Measurements from ENCODE around the gene IGF1. TPM values are rescaled to one million over a fixed set of nuclear protein-coding genes. Genes with fewer than 3 reads are reported as not detected.

Gene IGF1
- total and polyA plus RNA-seq, 4 experiments from 2014 or later = not detected

DNA sequence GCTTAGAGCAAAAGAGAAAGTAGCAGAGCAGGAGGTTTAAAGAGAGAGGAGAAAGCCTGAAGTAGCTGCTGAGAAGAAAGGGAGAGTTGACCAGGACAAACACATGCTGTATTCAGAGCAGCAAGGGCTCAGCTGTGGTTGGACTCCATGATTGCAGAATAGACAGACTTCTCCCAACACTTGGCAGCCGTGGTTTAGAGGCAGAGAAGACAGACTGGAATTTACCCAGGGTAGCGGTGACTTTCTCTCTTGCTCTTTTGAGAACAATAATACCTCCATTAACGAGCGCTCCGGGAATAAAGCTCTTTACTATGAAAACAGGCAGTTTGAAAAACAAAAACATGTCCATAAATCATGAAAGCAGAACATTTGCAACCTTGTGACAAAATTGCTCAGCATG is 21.4 kb upstream of the IGF1 start:
- Mint-ChIP-seq H3K4me1 (no peaks in the 10 kb centered on the region), H3K4me3 (no peak overlapping the region), H3K27me3 (peaks cover 0 to 6% of the 10 kb centered on the region in 2 donors), H3K27ac (no peak overlapping the region), H3K36me3 (no peaks in the 10 kb centered on the region), H3K9me3 (peaks cover 0 to 6% (median 0%) of the 10 kb centered on the region in 8 donors)
- H3K36me3 ChIP-seq (ENCODE audit: insufficient read depth, low read length) = no peaks in the 10 kb centered on the region
- no peak for DNase-seq
- H3K27me3 ChIP-seq (ENCODE audit: insufficient read depth, low read length) = no peaks in the 10 kb centered on the region
- ChIA-PET POLR2A (ENCODE audit: partially characterized antibody) (no interaction called here), CTCF (ENCODE audit: partially characterized antibody) (no interaction called here)
- H3K27ac ChIP-seq (ENCODE audit: low read depth, low read length) = no peak overlapping the region
- H3K9me3 ChIP-seq (ENCODE audit: control insufficient read depth in 1 of 2, low read length in 2 of 2) = no peaks in the 10 kb centered on the region
- H3K4me3 ChIP-seq (ENCODE audit: low read length in 2 of 2) = no peak overlapping the region
- H3K4me1 ChIP-seq (ENCODE audit: insufficient read depth, low read length) = no peaks in the 10 kb centered on the region
- intact Hi-C loops (cut with micrococcal nuclease) = no loop called here

DNA sequence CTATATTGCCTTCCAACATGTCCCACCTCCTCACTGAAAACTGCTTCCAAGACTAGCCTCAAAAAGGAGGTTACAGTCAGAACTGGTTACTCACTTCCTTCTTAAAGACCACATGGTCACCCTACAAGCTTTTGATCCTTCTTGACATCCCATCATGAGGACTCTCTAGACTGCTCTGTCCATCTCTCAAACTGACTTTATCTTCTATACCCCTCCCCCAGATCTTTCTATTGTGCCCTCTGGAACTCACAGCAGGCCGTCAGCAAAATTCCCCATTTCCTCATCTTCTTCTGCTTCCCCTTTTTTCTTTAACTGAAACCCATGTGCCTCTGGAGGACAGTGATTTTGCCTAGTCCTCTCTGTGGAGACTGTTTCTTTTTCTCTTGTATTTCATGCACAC is 18.1 kb upstream of the IGF1 start:
- Histone ChIP-seq H3K4me3 (ENCODE audit: low read length in 2 of 2) (no peak overlapping the region), H3K9me3 (ENCODE audit: control insufficient read depth in 1 of 2, low read length in 2 of 2) (no peaks in the 10 kb centered on the region), H3K27ac (ENCODE audit: low read depth, low read length) (no peak overlapping the region), H3K27me3 (ENCODE audit: insufficient read depth, low read length) (no peaks in the 10 kb centered on the region), H3K4me1 (ENCODE audit: insufficient read depth, low read length) (no peaks in the 10 kb centered on the region), H3K36me3 (ENCODE audit: insufficient read depth, low read length) (no peaks in the 10 kb centered on the region)
- Mint-ChIP-seq H3K9me3 (peaks cover 0 to 7% (median 3%) of the 10 kb centered on the region in 8 donors), H3K4me1 (no peaks in the 10 kb centered on the region), H3K36me3 (no peaks in the 10 kb centered on the region), H3K4me3 (no peak overlapping the region), H3K27ac (no peak overlapping the region), H3K27me3 (peaks cover 2 to 8% of the 10 kb centered on the region in 2 donors)
- ChIA-PET CTCF (ENCODE audit: partially characterized antibody) (interaction anchor here (1.0 to 1.7 kb wide), 3 partner anchors 12 to 16 kb away, joined by 3 to 7 read pairs (median 4); no protein-coding TSS in a partner anchor), POLR2A (ENCODE audit: partially characterized antibody) (no interaction called here)
- intact Hi-C loops (cut with micrococcal nuclease) = no loop called here
- no peak for DNase-seq

DNA sequence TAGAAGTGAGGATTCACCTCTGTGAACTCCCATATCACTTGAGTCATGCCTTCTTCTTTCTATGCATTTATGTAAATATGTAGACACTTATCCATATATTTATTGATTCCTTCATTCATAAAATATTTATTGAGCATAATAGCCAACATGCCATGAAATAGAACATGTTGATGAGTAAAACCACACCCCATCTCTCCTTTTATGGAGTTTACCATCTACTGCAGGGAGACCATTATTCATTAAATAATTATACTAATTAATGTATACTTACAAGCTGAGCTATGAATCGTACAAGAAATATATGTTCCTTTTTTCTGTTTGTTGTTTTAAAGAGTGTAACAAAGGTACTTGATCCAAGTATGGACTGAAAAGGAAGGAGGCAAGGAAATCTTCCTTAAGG is 17.4 kb upstream of the IGF1 start:
- CTCF ChIA-PET (ENCODE audit: partially characterized antibody) = interaction anchor here (1.0 to 1.7 kb wide), 4 partner anchors 12 to 15 kb away, joined by 3 to 7 read pairs (median 4); no protein-coding TSS in a partner anchor

DNA sequence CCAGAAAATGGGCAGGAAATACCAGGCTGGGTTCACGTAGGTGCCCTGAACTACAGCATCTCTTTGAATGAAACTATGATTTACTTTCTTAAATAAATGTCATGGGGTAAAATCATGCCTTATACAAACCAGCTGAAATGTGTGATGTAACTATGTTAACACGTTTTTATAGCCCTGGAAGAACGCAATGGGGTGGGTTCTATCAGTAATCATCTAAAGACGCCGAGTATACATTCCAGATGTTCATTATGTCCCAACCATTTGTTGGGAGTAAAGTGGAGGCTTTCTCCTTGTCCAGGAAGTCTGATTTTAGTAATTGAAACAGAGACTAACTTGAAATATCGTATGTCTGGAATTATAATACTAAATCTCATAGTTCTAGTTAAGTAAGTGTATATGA is 16.2 kb upstream of the IGF1 start:
- intact Hi-C loops (cut with micrococcal nuclease) = no loop called here

More for the DNA sequence above, 17.4 kb upstream of the IGF1 start:
- H3K36me3 ChIP-seq (ENCODE audit: insufficient read depth, low read length) = no peaks in the 10 kb centered on the region
- H3K4me1 ChIP-seq (ENCODE audit: insufficient read depth, low read length) = no peaks in the 10 kb centered on the region
- Mint-ChIP-seq H3K27me3 (peaks cover 2 to 10% of the 10 kb centered on the region in 2 donors), H3K4me3 (no peak overlapping the region), H3K4me1 (no peaks in the 10 kb centered on the region), H3K27ac (no peak overlapping the region), H3K36me3 (no peaks in the 10 kb centered on the region), H3K9me3 (peaks cover 0 to 8% (median 4%) of the 10 kb centered on the region in 8 donors)
- H3K27me3 ChIP-seq (ENCODE audit: insufficient read depth, low read length) = no peaks in the 10 kb centered on the region
- POLR2A ChIA-PET (ENCODE audit: partially characterized antibody) = no interaction called here
- no peak overlapping the region for H3K4me3 ChIP-seq (ENCODE audit: low read length in 2 of 2)
- no peak overlapping the region for H3K27ac ChIP-seq (ENCODE audit: low read depth, low read length)
- DNase-seq = no peak
- H3K9me3 ChIP-seq (ENCODE audit: control insufficient read depth in 1 of 2, low read length in 2 of 2) = no peaks in the 10 kb centered on the region
- intact Hi-C loops (cut with micrococcal nuclease) = no loop called here

DNA sequence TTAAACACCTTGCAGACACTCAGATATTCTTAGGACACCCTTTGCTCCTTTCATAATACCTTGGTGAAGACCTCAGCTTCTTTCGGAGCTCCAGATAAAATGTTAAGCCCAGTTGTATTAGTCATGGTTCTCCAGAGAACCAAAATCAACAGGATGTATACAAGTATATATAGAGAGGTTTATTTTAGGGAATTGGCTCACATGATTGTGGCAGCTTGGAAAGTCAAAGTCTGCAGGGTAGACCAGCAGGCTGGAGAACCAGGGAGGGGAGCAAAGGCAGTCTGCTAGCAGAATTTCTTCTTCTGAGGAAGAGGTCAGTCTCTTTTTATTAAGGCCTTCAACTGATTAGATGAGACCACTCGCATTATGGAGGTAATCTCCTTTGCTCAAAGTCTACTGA is 6.9 kb upstream of the IGF1 start:
- H3K4me1 ChIP-seq (ENCODE audit: insufficient read depth, low read length) = no peaks in the 10 kb centered on the region
- no peak for DNase-seq
- CTCF ChIA-PET (ENCODE audit: partially characterized antibody) = interaction anchor here (0.7 to 1.0 kb wide), 2 partner anchors 15 to 280 kb away, joined by 3 read pairs; no protein-coding TSS in a partner anchor
- Mint-ChIP-seq H3K4me3 (no peak overlapping the region), H3K36me3 (no peaks in the 10 kb centered on the region), H3K27ac (no peak overlapping the region), H3K4me1 (peaks cover 2 to 9% (median 5%) of the 10 kb centered on the region in 4 donors), H3K27me3 (peaks cover 2 to 4% of the 10 kb centered on the region in 2 donors), H3K9me3 (peaks cover 0 to 6% (median 0%) of the 10 kb centered on the region in 8 donors)
- intact Hi-C loops (cut with micrococcal nuclease) = no loop called here
- POLR2A ChIA-PET (ENCODE audit: partially characterized antibody) = no interaction called here
- no peak overlapping the region for H3K27ac ChIP-seq (ENCODE audit: low read depth, low read length)
- no peaks in the 10 kb centered on the region for H3K27me3 ChIP-seq (ENCODE audit: insufficient read depth, low read length)
- H3K4me3 ChIP-seq (ENCODE audit: low read length in 2 of 2) = no peak overlapping the region
- H3K9me3 ChIP-seq (ENCODE audit: control insufficient read depth in 1 of 2, low read length in 2 of 2) = no peaks in the 10 kb centered on the region
- H3K36me3 ChIP-seq (ENCODE audit: insufficient read depth, low read length) = no peaks in the 10 kb centered on the region

More for the DNA sequence above, 16.2 kb upstream of the IGF1 start:
- Mint-ChIP-seq H3K4me3 (no peak overlapping the region), H3K36me3 (no peaks in the 10 kb centered on the region), H3K27me3 (peaks cover 2 to 12% of the 10 kb centered on the region in 2 donors), H3K9me3 (peaks cover 0 to 9% (median 4%) of the 10 kb centered on the region in 8 donors), H3K27ac (no peak overlapping the region), H3K4me1 (no peaks in the 10 kb centered on the region)
- no peak overlapping the region for H3K4me3 ChIP-seq (ENCODE audit: low read length in 2 of 2)
- CTCF ChIA-PET (ENCODE audit: partially characterized antibody) = interaction anchor here (1.0 to 1.4 kb wide), 3 partner anchors 11 to 13 kb away, joined by 3 to 4 read pairs (median 3); no protein-coding TSS in a partner anchor
- no peaks in the 10 kb centered on the region for H3K36me3 ChIP-seq (ENCODE audit: insufficient read depth, low read length)
- no peaks in the 10 kb centered on the region for H3K9me3 ChIP-seq (ENCODE audit: control insufficient read depth in 1 of 2, low read length in 2 of 2)
- no peaks in the 10 kb centered on the region for H3K27me3 ChIP-seq (ENCODE audit: insufficient read depth, low read length)
- DNase-seq = no peak
- POLR2A ChIA-PET (ENCODE audit: partially characterized antibody) = no interaction called here
- no peak overlapping the region for H3K27ac ChIP-seq (ENCODE audit: low read depth, low read length)
- no peaks in the 10 kb centered on the region for H3K4me1 ChIP-seq (ENCODE audit: insufficient read depth, low read length)

DNA sequence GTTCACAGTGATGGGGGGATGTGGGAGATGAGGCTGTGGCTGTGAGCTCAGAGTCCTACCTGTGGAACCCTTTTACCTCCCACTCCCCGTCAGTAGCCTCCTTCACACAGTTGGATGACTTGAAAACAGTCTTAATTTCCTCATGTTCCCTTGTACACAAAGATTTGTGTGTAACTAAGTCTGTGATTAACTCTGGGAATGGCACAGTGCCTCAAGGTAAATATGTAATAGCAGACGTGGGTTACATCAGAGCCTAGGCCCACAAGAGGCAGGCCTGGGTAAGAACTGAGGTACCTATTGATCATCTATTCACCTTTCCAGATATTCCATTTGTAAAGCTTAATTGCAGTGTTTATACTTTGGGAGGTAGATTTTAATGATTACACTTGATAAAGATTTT is 5.8 kb upstream of the IGF1 start:
- Histone ChIP-seq H3K9me3 (ENCODE audit: control insufficient read depth in 1 of 2, low read length in 2 of 2) (no peaks in the 10 kb centered on the region), H3K27ac (ENCODE audit: low read depth, low read length) (no peak overlapping the region), H3K27me3 (ENCODE audit: insufficient read depth, low read length) (no peaks in the 10 kb centered on the region), H3K36me3 (ENCODE audit: insufficient read depth, low read length) (no peaks in the 10 kb centered on the region), H3K4me1 (ENCODE audit: insufficient read depth, low read length) (no peaks in the 10 kb centered on the region), H3K4me3 (ENCODE audit: low read length in 2 of 2) (no peak overlapping the region)
- no peak for DNase-seq
- H3K4me3 Mint-ChIP-seq = no peak overlapping the region
- H3K9me3 Mint-ChIP-seq = peaks cover 0 to 6% (median 0%) of the 10 kb centered on the region in 8 donors
- POLR2A ChIA-PET (ENCODE audit: partially characterized antibody) = no interaction called here
- CTCF ChIA-PET (ENCODE audit: partially characterized antibody) = interaction anchor here (0.7 to 1.1 kb wide), 4 partner anchors 8 to 547 kb away, joined by 3 to 4 read pairs (median 3); no protein-coding TSS in a partner anchor
- peaks cover 5 to 6% of the 10 kb centered on the region in 2 donors for H3K27me3 Mint-ChIP-seq
- H3K4me1 Mint-ChIP-seq = peaks cover 2 to 9% (median 5%) of the 10 kb centered on the region in 4 donors
- no peak overlapping the region for H3K27ac Mint-ChIP-seq
- intact Hi-C loops (cut with micrococcal nuclease) = no loop called here
- H3K36me3 Mint-ChIP-seq = no peaks in the 10 kb centered on the region

DNA sequence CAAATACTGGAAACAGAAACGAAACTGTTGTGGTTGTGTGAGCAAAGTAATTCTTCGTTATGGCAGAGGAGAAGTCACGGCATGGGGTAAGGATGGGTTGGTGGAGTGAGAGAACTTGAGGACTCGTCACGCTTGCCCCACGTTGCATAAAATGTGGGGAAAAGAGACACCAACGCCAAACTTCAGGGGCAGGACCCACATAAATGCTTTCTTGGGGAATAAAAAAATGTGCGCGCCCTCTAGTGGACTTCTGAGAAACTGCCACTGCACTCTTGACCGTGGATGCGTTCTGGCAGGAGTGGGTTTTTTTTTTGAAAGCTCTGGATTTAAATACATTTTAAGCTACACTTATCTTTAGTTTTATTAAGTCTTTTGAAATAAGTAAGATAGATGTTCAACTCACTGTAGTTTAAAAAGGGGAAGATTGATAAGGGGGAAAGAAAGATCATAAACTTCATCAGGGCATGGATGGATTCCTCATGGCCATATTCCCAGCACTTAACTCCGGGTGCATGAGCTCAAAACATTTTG is 4.1 kb upstream of the IGF1 start:
- H3K4me3 ChIP-seq (ENCODE audit: low read length in 2 of 2) = no peak overlapping the region
- DNase-seq = peak in 4 of 5 donors; percentile 23 to 37 (median 28)
- Mint-ChIP-seq H3K4me1 (peaks cover 2 to 9% (median 5%) of the 10 kb centered on the region in 4 donors), H3K9me3 (peaks cover 0 to 2% (median 0%) of the 10 kb centered on the region in 8 donors), H3K4me3 (peak overlapping the region; percentile 46 to 85 (median 77)), H3K27me3 (peaks cover 2 to 6% of the 10 kb centered on the region in 2 donors), H3K27ac (peak overlapping the region in 3 of 7 donors; percentile 31 to 76 (median 66)), H3K36me3 (no peaks in the 10 kb centered on the region)
- intact Hi-C loops (cut with micrococcal nuclease) = loop anchor here (1.0 kb wide), 2 partner anchors 545 to 567 kb away; no protein-coding TSS in a partner anchor
- H3K27me3 ChIP-seq (ENCODE audit: insufficient read depth, low read length) = no peaks in the 10 kb centered on the region
- H3K27ac ChIP-seq (ENCODE audit: low read depth, low read length) = no peak overlapping the region
- no peaks in the 10 kb centered on the region for H3K36me3 ChIP-seq (ENCODE audit: insufficient read depth, low read length)
- CTCF ChIA-PET (ENCODE audit: partially characterized antibody) = interaction anchor here (0.6 to 4.7 kb wide), 30 partner anchors 9 to 1064 kb away, joined by 3 to 56 read pairs (median 4); no protein-coding TSS in a partner anchor
- H3K4me1 ChIP-seq (ENCODE audit: insufficient read depth, low read length) = peaks cover under 1% of the 10 kb centered on the region
- no peaks in the 10 kb centered on the region for H3K9me3 ChIP-seq (ENCODE audit: control insufficient read depth in 1 of 2, low read length in 2 of 2)
- POLR2A ChIA-PET (ENCODE audit: partially characterized antibody) = no interaction called here
